NCI-H146 treated with DMSO at 0.1 percent for 48 hours (cell line): ENCODE data around the gene CTNND2.
"Not testable (repeated sequence)": the region's sequence is repeated elsewhere in the genome, so short reads cannot be mapped to it uniquely, and the experiment has no call there.

Source experiments
- DNase-seq: peaks from one replicate; lab custom pipeline; 2025; ENCODE audit not compliant: unreplicated experiment; lab: John Stamatoyannopoulos, UW

Gene CTNND2

GRCh38 chr5:11681796-11682195 is 222.4 kb downstream of the CTNND2 start:
- no peak for DNase-seq

GRCh38 chr5:11679676-11680075 is 224.6 kb downstream of the CTNND2 start:
- no peak for DNase-seq

- DNase-seq, result no peak
These were observed 229.1 kb downstream of the CTNND2 start for GRCh38 chr5:11675184-11675583.

- no peak for DNase-seq
These were observed 231.7 kb downstream of the CTNND2 start for GRCh38 chr5:11672385-11673085.

GRCh38 chr5:11658376-11658775 is 245.9 kb downstream of the CTNND2 start:
- DNase-seq, result no peak

GRCh38 chr5:11656916-11657315 is 247.3 kb downstream of the CTNND2 start:
- no peak for DNase-seq

GRCh38 chr5:11655681-11656080 is 248.6 kb downstream of the CTNND2 start:
- no peak for DNase-seq

- no peak for DNase-seq
These were observed 253.3 kb downstream of the CTNND2 start for GRCh38 chr5:11650936-11651335.

GRCh38 chr5:11646141-11646540 is 258.1 kb downstream of the CTNND2 start:
- no peak for DNase-seq

- DNase-seq, result no peak
These were observed 261.8 kb downstream of the CTNND2 start for GRCh38 chr5:11642438-11642837.

- no peak for DNase-seq
These were observed 263.9 kb downstream of the CTNND2 start for GRCh38 chr5:11640158-11640873.

GRCh38 chr5:11622785-11623184 is 281.5 kb downstream of the CTNND2 start:
- no peak for DNase-seq

- DNase-seq, result no peak
These were observed 284.1 kb downstream of the CTNND2 start for GRCh38 chr5:11620172-11620571.

GRCh38 chr5:11619339-11620024 is 284.8 kb downstream of the CTNND2 start:
- DNase-seq, result no peak

- no peak for DNase-seq
These were observed 287.2 kb downstream of the CTNND2 start for GRCh38 chr5:11617080-11617479.

- not testable (repeated sequence) for DNase-seq
These were observed 287.6 kb downstream of the CTNND2 start for GRCh38 chr5:11616624-11617023.

- no peak for DNase-seq
These were observed 293.2 kb downstream of the CTNND2 start for GRCh38 chr5:11611011-11611410.

GRCh38 chr5:11609570-11610303 is 294.5 kb downstream of the CTNND2 start:
- DNase-seq, result no peak

- no peak for DNase-seq
These were observed 295.7 kb downstream of the CTNND2 start for GRCh38 chr5:11608530-11608929.

GRCh38 chr5:11607944-11608483 is 296.2 kb downstream of the CTNND2 start:
- DNase-seq, result no peak

- DNase-seq, result no peak
These were observed 301.9 kb downstream of the CTNND2 start for GRCh38 chr5:11602298-11602697.
